Liver (tissue), 3 donors: ENCODE data around the gene CDHR5.

Experiments used
- EGR1 ChIP-seq, 2 donors: IDR thresholded peaks; 2 replicates each; pipeline ENCODE4 v1.6.1; 2016 to 2018; ENCODE audit warnings: antibody characterized with exemption in 2 of 2, low read depth in 2 of 2
- HNF4A ChIP-seq, 2 donors: conservative IDR thresholded peaks; 2 replicates each; pipeline ENCODE4 v1.6.1; 2016; ENCODE audit warnings: antibody characterized with exemption in 2 of 2, mild to moderate bottlenecking in 2 of 2
- JUND ChIP-seq, 2 donors: IDR thresholded peaks; 2 replicates each; pipeline ENCODE4 v1.6.1; 2016; ENCODE audit warnings: antibody characterized with exemption in 2 of 2
- RAD21 ChIP-seq, 2 donors: IDR thresholded peaks; 2 replicates each; pipeline ENCODE4 v1.6.1; 2016; ENCODE audit warnings: antibody characterized with exemption in 2 of 2, mild to moderate bottlenecking in 2 of 2
- RXRA ChIP-seq, 2 donors: IDR thresholded peaks; 2 replicates each; pipeline ENCODE4 v1.6.1; 2017 to 2018; ENCODE audit warnings: antibody characterized with exemption in 2 of 2, mild to moderate bottlenecking in 1 of 2
- SP1 ChIP-seq: IDR thresholded peaks from 2 replicates; pipeline ENCODE4 v1.6.1; 2018; ENCODE audit warnings: antibody characterized with exemption, mild to moderate bottlenecking
- TAF1 ChIP-seq: conservative IDR thresholded peaks from 2 replicates; pipeline ENCODE4 v1.6.1; 2016; ENCODE audit warnings: antibody characterized with exemption, mild to moderate bottlenecking
- YY1 ChIP-seq: IDR thresholded peaks from 2 replicates; pipeline ENCODE4 v1.6.1; 2016; ENCODE audit warnings: antibody characterized with exemption, mild to moderate bottlenecking
- TF ChIP-seq, protein P1 (sequence below): fragments of 150-350 bp; IDR thresholded peaks from 2 replicates; pipeline ENCODE4 v1.5.1; 2017; ENCODE audit warnings: improper control_type of control experiment, low read depth, low read length; ENCODE audit not compliant: missing input control
- TF ChIP-seq, protein P2 (sequence below): IDR thresholded peaks from 2 replicates; pipeline ENCODE4 v1.6.1; 2016; ENCODE audit warnings: antibody characterized with exemption
- TF ChIP-seq, protein P3 (sequence below): IDR thresholded peaks from 2 replicates; pipeline ENCODE4 v1.6.1; 2016; ENCODE audit warnings: antibody characterized with exemption
- donor health status: healthy.
- donor health status: healthy.

DNA sequence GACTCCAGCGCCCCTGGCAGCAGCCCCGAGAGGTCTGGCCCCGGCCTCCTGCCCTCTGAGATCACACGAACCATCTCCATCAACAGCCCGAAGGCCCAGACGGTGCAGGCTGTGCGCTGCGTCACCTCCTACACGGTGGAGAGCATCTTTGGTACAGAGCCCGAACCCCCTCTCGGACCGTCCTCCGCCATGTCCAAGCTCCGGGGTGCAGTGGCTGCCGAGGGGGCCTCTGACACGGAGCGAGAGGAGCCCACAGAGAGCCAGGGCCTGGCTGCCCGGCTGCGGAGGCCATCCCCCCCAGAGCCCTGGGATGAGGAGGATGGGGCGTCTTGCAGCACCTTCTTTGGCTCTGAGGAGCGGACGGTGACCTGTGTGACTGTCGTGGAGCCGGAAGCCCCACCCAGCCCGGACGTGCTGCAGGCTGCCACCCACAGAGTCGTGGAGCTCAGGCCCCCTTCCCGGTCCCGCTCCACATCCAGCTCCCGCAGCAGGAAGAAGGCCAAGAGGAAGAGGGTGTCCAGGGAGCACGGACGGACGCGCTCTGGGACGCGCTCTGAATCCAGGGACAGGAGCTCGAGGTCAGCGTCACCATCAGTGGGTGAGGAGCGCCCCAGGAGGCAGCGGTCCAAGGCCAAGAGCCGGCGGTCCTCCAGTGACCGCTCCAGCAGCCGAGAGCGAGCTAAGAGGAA lies 16.6 kb downstream of the CDHR5 start:
- TF ChIP-seq, protein P1, sequence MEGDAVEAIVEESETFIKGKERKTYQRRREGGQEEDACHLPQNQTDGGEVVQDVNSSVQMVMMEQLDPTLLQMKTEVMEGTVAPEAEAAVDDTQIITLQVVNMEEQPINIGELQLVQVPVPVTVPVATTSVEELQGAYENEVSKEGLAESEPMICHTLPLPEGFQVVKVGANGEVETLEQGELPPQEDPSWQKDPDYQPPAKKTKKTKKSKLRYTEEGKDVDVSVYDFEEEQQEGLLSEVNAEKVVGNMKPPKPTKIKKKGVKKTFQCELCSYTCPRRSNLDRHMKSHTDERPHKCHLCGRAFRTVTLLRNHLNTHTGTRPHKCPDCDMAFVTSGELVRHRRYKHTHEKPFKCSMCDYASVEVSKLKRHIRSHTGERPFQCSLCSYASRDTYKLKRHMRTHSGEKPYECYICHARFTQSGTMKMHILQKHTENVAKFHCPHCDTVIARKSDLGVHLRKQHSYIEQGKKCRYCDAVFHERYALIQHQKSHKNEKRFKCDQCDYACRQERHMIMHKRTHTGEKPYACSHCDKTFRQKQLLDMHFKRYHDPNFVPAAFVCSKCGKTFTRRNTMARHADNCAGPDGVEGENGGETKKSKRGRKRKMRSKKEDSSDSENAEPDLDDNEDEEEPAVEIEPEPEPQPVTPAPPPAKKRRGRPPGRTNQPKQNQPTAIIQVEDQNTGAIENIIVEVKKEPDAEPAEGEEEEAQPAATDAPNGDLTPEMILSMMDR, result no peak
- TF ChIP-seq JUND (IDR thresholded peaks at IDR 0.05), result no peak
- TF ChIP-seq, protein P2, sequence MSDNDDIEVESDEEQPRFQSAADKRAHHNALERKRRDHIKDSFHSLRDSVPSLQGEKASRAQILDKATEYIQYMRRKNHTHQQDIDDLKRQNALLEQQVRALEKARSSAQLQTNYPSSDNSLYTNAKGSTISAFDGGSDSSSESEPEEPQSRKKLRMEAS, result no peak
- TF ChIP-seq, protein P3, sequence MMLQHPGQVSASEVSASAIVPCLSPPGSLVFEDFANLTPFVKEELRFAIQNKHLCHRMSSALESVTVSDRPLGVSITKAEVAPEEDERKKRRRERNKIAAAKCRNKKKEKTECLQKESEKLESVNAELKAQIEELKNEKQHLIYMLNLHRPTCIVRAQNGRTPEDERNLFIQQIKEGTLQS, result no peak
- no peak for TF ChIP-seq HNF4A (conservative IDR thresholded peaks at IDR 0.05)
- TF ChIP-seq EGR1 (IDR thresholded peaks at IDR 0.05; ENCODE audit: low read depth in 2 of 2), result no peak
- no peak for TF ChIP-seq RAD21 (IDR thresholded peaks at IDR 0.05)
- no peak for TF ChIP-seq TAF1
- no peak for TF ChIP-seq RXRA (IDR thresholded peaks at IDR 0.05)
- TF ChIP-seq YY1, result no peak
- TF ChIP-seq SP1, result no peak
